Pancreas (tissue), 10 donors: ENCODE data around the gene FGF7. TPM values are rescaled to one million over a fixed set of nuclear protein-coding genes. Genes with fewer than 3 reads are reported as not detected.

ENCODE experiments used
- ATAC-seq, 4 donors: fragments of 200-7000 bp; cut with Tn5 transposase; one replicate each; pipeline versions ENCODE4 v1.8.0 to v1.9.1; 2020; ENCODE audit warnings: mild to moderate bottlenecking in 4 of 4, moderate library complexity in 4 of 4
- DNase-seq, 6 donors: peaks; one replicate each; pipeline ENCODE4 v3.0.0-alpha.2; 2020
- FAIRE-seq: peaks from 2 replicates; lab custom pipeline; 2012; peaks lifted over from hg19 to GRCh38; lab: Jason Lieb, UNC
- H3K27ac ChIP-seq, 4 donors: fragments of 200-600 bp; sonication (generic); 1 replicate in 3 of 4; 2 replicates in 1 of 4; pipeline versions ENCODE4 v1.5.0 to v1.8.0; 2020
- H3K27me3 ChIP-seq, 4 donors: fragments of 200-600 bp; one replicate each; pipeline ENCODE4 v1.8.0; 2021
- H3K36me3 ChIP-seq, 3 donors: fragments of 200-600 bp; sonication (generic) in 1 of 3; one replicate each; pipeline versions ENCODE4 v1.5.0 to v1.8.0; 2020 to 2021
- H3K4me1 ChIP-seq, 3 donors: fragments of 200-600 bp; one replicate each; pipeline ENCODE4 v1.8.0; 2021
- H3K4me3 ChIP-seq, 4 donors: fragments of 200-600 bp; sonication (generic) in 2 of 4; one replicate each; pipeline versions ENCODE4 v1.5.0 to v1.8.0; 2020 to 2021
- H3K9me3 ChIP-seq, 4 donors: fragments of 200-600 bp; one replicate each; pipeline ENCODE4 v1.8.0; 2021
- WGBS, 2 donors: extraction: QIAGEN DNeasy Blood & Tissue Kit; methylation state at CpG; one replicate each; pipeline ENCODE4 v1.1.7; 2013; 5-methylcytosine and 5-hydroxymethylcytosine counted together
- intact Hi-C, 3 donors: fragments of 100-400 bp; cut with DNase I; formaldehyde crosslinking; loops; one replicate each; pipeline versions ENCODE4 v1.11.1 to v1.14.2; 2022
- polyA plus RNA-seq, 2 donors: library from polyadenylated mRNA; stranded (reverse); fragments of 200-250 nt; gene quantifications; one replicate each; pipeline ENCODE4 v1.2.3, GENCODE V29; 2013
- total RNA-seq, 6 donors: library from RNA; stranded (reverse); fragmentation: NEBNext Ultra II Directional in 4 of 6; extraction: Animal tissue kit (Norgen Biotek cat#: 25700) in 4 of 6; gene quantifications; one replicate each; pipeline versions ENCODE4 v1.2.1 to v1.2.4, GENCODE V29; 2021 to 2023
- TF ChIP-seq, protein P1 (sequence below), 4 donors: fragments of 200-600 bp; sonication (generic) in 3 of 4; IDR thresholded peaks; one replicate each; pipeline versions ENCODE4 v1.5.0 to v1.8.0; 2021; ENCODE audit warnings: antibody characterized with exemption in 4 of 4
- donor health status: healthy with polysubstance abuse.
- donor health status: DM: no; HTN: no; CAD: no; lungs with moderate emphysema.
- donor health status: DM: no; HTN: no; CAD: no.
- donor health status: control.
- donor health status: control.
- donor health status: Bipolar disorder and iron deficiency.
- donor health status: DM: yes; HTN: yes; CAD: no.
- donor health status: DM: no; HTN: no; CAD: no.
- donor health status: DM: no; HTN: no; CAD: no.
- donor health status: DM: yes; HTN: yes; CAD: no.

The FGF7 gene
- total and polyA plus RNA-seq, 8 donors = 1.2 to 14.4 (median 4.9) TPM

DNA sequence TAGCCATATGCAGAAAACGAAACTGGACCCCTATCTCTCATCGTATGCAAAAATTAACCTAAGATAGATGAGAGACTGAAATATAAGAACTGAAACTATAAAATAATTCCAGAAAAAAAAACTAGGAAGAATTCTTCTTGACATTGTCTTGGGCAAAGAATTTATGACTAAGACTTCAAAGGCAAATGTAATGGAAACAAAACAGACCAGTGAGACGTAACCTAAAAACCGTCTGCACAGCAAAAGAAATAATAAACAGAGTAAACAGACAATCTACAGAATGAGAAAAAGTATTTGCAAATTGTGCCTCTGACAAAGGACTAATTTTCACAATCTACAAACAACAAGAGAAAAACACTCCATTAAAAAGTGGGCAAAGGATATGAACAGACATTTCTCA is 105.2 kb downstream of the FGF7 start:
- intact Hi-C loops = no loop called here
- WGBS, 2 donors = 41 to 42% methylated on average over 4 of the region's 4 CpGs
- H3K27ac ChIP-seq = no peak overlapping the region
- TF ChIP-seq, protein P1, sequence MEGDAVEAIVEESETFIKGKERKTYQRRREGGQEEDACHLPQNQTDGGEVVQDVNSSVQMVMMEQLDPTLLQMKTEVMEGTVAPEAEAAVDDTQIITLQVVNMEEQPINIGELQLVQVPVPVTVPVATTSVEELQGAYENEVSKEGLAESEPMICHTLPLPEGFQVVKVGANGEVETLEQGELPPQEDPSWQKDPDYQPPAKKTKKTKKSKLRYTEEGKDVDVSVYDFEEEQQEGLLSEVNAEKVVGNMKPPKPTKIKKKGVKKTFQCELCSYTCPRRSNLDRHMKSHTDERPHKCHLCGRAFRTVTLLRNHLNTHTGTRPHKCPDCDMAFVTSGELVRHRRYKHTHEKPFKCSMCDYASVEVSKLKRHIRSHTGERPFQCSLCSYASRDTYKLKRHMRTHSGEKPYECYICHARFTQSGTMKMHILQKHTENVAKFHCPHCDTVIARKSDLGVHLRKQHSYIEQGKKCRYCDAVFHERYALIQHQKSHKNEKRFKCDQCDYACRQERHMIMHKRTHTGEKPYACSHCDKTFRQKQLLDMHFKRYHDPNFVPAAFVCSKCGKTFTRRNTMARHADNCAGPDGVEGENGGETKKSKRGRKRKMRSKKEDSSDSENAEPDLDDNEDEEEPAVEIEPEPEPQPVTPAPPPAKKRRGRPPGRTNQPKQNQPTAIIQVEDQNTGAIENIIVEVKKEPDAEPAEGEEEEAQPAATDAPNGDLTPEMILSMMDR (IDR thresholded peaks at IDR 0.05) = no peak
- H3K9me3 ChIP-seq = peaks cover 0 to 3% (median 0%) of the 10 kb centered on the region in 4 donors
- H3K4me1 ChIP-seq = no peaks in the 10 kb centered on the region
- no peaks in the 10 kb centered on the region for H3K27me3 ChIP-seq
- no peaks in the 10 kb centered on the region for H3K36me3 ChIP-seq
- ATAC-seq (no peak), DNase-seq (no peak), FAIRE-seq (no peak)
- no peak overlapping the region for H3K4me3 ChIP-seq

DNA sequence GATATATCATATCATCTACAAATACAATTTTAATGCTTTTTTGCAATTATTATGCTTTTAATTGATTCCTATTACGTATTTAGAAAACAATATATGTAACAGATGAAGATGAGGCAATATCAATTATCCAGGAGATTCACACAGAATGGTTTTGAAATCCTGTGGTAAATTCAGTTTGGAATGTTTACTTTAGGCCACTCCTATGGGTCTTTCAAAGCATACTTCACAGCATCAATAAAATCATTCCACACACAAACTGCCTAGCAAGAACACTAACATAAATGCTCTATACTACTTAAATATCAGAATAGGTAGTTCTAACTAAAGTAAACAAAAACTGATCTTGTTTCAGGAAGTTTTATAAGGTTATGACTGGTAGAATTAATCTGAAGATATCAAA is 107.0 kb downstream of the FGF7 start:
- FAIRE-seq = no peak
- Histone ChIP-seq H3K4me1 (no peaks in the 10 kb centered on the region), H3K27ac (no peak overlapping the region), H3K27me3 (no peaks in the 10 kb centered on the region), H3K4me3 (no peak overlapping the region), H3K36me3 (no peaks in the 10 kb centered on the region), H3K9me3 (peaks cover 0 to 7% (median 0%) of the 10 kb centered on the region in 4 donors)
- intact Hi-C loops = no loop called here
- TF ChIP-seq, protein P1 (IDR thresholded peaks at IDR 0.05) = no peak
- no peak for DNase-seq
- ATAC-seq = no peak
- WGBS, 2 donors = 77 to 82% methylated on average over 1 of the region's 1 CpG

Other genes with a start within 250 kb of the FGF7 start
- gene FAM227B, start 197.6 kb downstream of the FGF7 start, total RNA-seq = 1 to 10 TPM; 3.1 to 6.2 (median 4.1) TPM
- gene FAM227B, start 197.6 kb downstream of the FGF7 start, polyA plus RNA-seq = 1 to 10 TPM; 3.4 to 6.5 TPM
- gene DTWD1, start 197.8 kb downstream of the FGF7 start, total RNA-seq = 10 to 100 TPM; 18.4 to 31.6 (median 24.8) TPM
- gene DTWD1, start 197.8 kb downstream of the FGF7 start, polyA plus RNA-seq = 10 to 100 TPM; 21.1 to 21.6 TPM